Gastrocnemius medialis (tissue), 4 donors: ENCODE data around the gene EIF2D.

Source experiments
- CTCF ChIP-seq, 5 experiments: fragments of 450-650 bp in 3 of 5; fragments of 200-600 bp in 2 of 5; sonication (generic) in 2 of 5; IDR thresholded peaks in 4 of 5; conservative IDR thresholded peaks in 1 of 5; 1 replicate in 4 of 5; 2 replicates in 1 of 5; pipeline ENCODE4 v1.5.1; 2016 to 2019; ENCODE audit warnings: antibody characterized with exemption in 5 of 5, mild to moderate bottlenecking in 3 of 5, moderate library complexity in 3 of 5
- POLR2A ChIP-seq, 2 donors: fragments of 450-650 bp; IDR thresholded peaks; one replicate each; pipeline ENCODE4 v1.6.1; 2017; ENCODE audit warnings: antibody characterized with exemption in 2 of 2, mild to moderate bottlenecking in 2 of 2, moderate library complexity in 2 of 2

GRCh38 chr1:206651958-206652890, 40.0 kb upstream of the EIF2D start:
- TF ChIP-seq CTCF (IDR thresholded peaks at IDR 0.05 in 4 of 5, conservative IDR thresholded peaks at IDR 0.05 in 1 of 5) (no peak), POLR2A (IDR thresholded peaks at IDR 0.05) (no peak)
